HepG2 (cell line): ENCODE measurements around the gene SNX9. TPM values are rescaled to one million over a fixed set of nuclear protein-coding genes. Genes with fewer than 3 reads are reported as not detected.

Experiments used
- CREB1 ChIP-seq, 2 experiments: fragments of 450-650 bp in 1 of 2; IDR thresholded peaks; 2 replicates each; pipeline ENCODE4 v1.6.1; 2016 to 2017; ENCODE audit warnings: control low read depth in 1 of 2, mild to moderate bottlenecking in 1 of 2, missing compliant biosample characterization in 1 of 2, missing genetic modification characterization in 1 of 2
- NFKB2 ChIP-seq: sonication (generic); formaldehyde crosslinking; IDR thresholded peaks from 2 replicates; pipeline ENCODE4 v1.4.0; 2020; ENCODE audit warnings: missing genetic modification reagents, borderline replicate concordance
- PCBP1 ChIP-seq: fragments of 200-400 bp; formaldehyde crosslinking; IDR thresholded peaks from 2 replicates; pipeline ENCODE4 v1.6.1; 2017; ENCODE audit warnings: mild to moderate bottlenecking, low read depth, low read length, borderline replicate concordance
- RERE ChIP-seq: IDR thresholded peaks from 2 replicates; pipeline ENCODE4 v1.6.1; 2016; ENCODE audit warnings: low read depth, missing genetic modification reagents, missing compliant biosample characterization
- RFX5 ChIP-seq: IDR thresholded peaks from 2 replicates; pipeline ENCODE4 v1.6.1; 2011; ENCODE audit warnings: low read depth, low read length, improper control_type of control experiment
- SNAPC4 ChIP-seq: sonication (generic); formaldehyde crosslinking; IDR thresholded peaks from 2 replicates; pipeline ENCODE4 v1.4.0; 2020; ENCODE audit warnings: mild to moderate bottlenecking, missing genetic modification reagents
- ZNF136 ChIP-seq: sonication (generic); formaldehyde crosslinking; IDR thresholded peaks from 2 replicates; pipeline ENCODE4 v1.8.1; 2022; ENCODE audit warnings: low read depth, mild to moderate bottlenecking, moderate library complexity, missing genetic modification reagents
- ZNF292 ChIP-seq: sonication (generic); formaldehyde crosslinking; IDR thresholded peaks from 2 replicates; pipeline ENCODE4 v1.8.1; 2022; ENCODE audit warnings: mild to moderate bottlenecking, low read depth, missing genetic modification reagents, borderline replicate concordance
- polyA plus RNA-seq, 8 experiments: library from polyadenylated mRNA; depleted of rRNA in 3 of 8; stranded (reverse) in 7 of 8; unstranded in 1 of 8; fragments of >200 nt; fragmentation: Illumina TruSeq in 4 of 8; extraction: Trizol in 4 of 8; gene quantifications; 2 replicates each; pipeline versions ENCODE4 v1.2.1 to v1.2.3, GENCODE V29; 2011 to 2016; ENCODE audit warnings: low read depth in 4 of 8, missing spikeins in 1 of 8, mixed read lengths in 1 of 8; ENCODE audit not compliant: insufficient read depth in 1 of 8
- total RNA-seq, 5 experiments: library from RNA; depleted of rRNA; stranded (reverse); fragments of >200 nt; fragmentation: Illumina TruSeq; extraction: Trizol; gene quantifications; 2 replicates each; pipeline ENCODE4 v1.2.3, GENCODE V29; 2016; ENCODE audit warnings: low read depth in 1 of 5
- TF ChIP-seq, protein P1 (sequence below): sonication (generic); formaldehyde crosslinking; IDR thresholded peaks from 2 replicates; pipeline ENCODE4 v1.4.0; 2020; ENCODE audit warnings: mild to moderate bottlenecking, missing genetic modification reagents, borderline replicate concordance
- TF ChIP-seq, protein P2 (sequence below): sonication (generic); formaldehyde crosslinking; conservative IDR thresholded peaks from 2 replicates; pipeline ENCODE4 v1.4.0; 2020; ENCODE audit warnings: missing genetic modification reagents

The SNX9 gene
- total and polyA plus RNA-seq, 2 of the 13 experiments (the other 11 are each of a cell fraction or from before 2014, with no cell fraction given) = 21.9 to 36.0 TPM

DNA sequence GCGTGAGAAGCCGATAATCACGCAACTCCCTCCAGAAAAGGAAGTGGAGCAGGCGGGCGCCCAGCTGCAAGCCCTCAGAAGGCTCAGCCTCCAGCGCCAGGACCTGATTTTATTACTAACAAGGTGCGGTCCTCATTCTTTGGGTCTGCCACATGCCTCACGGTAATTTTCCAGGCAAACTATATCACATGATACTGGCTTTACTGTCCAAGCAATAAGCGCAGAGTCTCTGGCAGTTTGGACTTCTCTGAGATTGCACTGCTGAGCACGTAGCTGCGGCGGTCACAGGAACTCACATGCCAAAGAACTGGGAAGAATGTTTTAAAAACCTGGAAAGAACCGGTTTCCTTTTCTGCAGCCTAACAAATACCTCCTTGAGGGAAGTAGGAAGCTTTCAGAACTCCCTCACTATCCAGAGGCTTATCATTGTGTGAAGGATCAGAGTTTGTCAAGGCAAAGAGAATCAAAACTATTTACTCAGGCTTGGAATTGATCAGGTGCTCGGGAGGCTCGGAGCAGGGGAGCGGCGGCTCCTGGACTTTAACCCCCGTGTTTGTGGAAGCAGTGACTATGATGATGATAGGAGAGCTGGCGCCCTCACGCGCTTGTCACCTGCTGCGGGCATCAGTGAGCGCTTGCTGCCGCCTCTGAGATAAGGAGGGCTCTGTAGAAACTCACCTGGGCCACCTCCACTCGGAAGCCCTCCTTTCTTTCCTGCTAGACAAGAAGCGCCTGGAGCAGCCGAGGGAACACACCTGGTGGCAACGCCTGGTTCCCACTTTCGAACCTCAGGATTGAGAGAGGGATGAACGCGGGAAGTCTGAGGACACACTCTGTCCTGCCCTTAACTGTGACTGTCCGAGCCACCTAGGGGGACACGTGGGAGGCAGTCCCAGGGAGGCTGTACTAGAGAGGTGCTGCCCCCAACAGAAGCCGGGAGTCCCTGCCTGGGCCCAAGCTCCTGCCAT lies 131.4 kb downstream of the SNX9 start (continued):
- TF ChIP-seq, protein P1, sequence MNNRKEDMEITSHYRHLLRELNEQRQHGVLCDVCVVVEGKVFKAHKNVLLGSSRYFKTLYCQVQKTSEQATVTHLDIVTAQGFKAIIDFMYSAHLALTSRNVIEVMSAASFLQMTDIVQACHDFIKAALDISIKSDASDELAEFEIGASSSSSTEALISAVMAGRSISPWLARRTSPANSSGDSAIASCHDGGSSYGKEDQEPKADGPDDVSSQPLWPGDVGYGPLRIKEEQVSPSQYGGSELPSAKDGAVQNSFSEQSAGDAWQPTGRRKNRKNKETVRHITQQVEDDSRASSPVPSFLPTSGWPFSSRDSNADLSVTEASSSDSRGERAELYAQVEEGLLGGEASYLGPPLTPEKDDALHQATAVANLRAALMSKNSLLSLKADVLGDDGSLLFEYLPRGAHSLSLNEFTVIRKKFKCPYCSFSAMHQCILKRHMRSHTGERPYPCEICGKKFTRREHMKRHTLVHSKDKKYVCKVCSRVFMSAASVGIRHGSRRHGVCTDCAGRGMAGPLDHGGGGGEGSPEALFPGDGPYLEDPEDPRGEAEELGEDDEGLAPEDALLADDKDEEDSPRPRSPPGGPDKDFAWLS (CRISPR knock-in tag) = no peak
- peak; percentile 57; the same call in 1 of the 2 replicates for TF ChIP-seq SNAPC4 (CRISPR knock-in tag)
- TF ChIP-seq RERE (CRISPR knock-in tag) = peak; percentile 68; the same call in 1 of the 2 replicates
- TF ChIP-seq ZNF292 (CRISPR knock-in tag) = peak; percentile 90
- TF ChIP-seq RFX5 = no peak
- TF ChIP-seq, protein P2, sequence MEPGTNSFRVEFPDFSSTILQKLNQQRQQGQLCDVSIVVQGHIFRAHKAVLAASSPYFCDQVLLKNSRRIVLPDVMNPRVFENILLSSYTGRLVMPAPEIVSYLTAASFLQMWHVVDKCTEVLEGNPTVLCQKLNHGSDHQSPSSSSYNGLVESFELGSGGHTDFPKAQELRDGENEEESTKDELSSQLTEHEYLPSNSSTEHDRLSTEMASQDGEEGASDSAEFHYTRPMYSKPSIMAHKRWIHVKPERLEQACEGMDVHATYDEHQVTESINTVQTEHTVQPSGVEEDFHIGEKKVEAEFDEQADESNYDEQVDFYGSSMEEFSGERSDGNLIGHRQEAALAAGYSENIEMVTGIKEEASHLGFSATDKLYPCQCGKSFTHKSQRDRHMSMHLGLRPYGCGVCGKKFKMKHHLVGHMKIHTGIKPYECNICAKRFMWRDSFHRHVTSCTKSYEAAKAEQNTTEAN (CRISPR knock-in tag) = no peak
- 0 out of 2 replicates have a peak, but pooled peaks have one; percentile 39 for TF ChIP-seq ZNF136 (CRISPR knock-in tag)
- no peak; the same call in 1 of the 2 replicates for TF ChIP-seq NFKB2 (CRISPR knock-in tag)
- TF ChIP-seq CREB1 (IDR thresholded peaks at IDR 0.05) = peak; percentile 66; the same call in 1 of the 2 replicates
- peak; percentile 49 for TF ChIP-seq CREB1 (CRISPR knock-in tag; IDR thresholded peaks at IDR 0.05)
- TF ChIP-seq PCBP1 = no peak
